ENCODE results near the gene IRF4. TPM values are rescaled to one million over a fixed set of nuclear protein-coding genes. Genes with fewer than 3 reads are reported as not detected.

IRF4 gene
- total RNA-seq, 4 donors from 2014 or later, result 6.6 to 21.2 (median 8.8) TPM

GRCh38 chr6:372336-372911 lies 19.1 kb upstream of the IRF4 start:
- no peak for DNase-seq (ENCODE audit: low spot score in 2 of 2)

GRCh38 chr6:373031-373430 lies 18.5 kb upstream of the IRF4 start:
- TF ChIP-seq CTCF (IDR thresholded peaks at IDR 0.05) (no peak), POLR2A (IDR thresholded peaks at IDR 0.05) (no peak)
- DNase-seq (ENCODE audit: low spot score in 2 of 2), result no peak
- intact Hi-C loops (cut with DNase I; ENCODE audit: low total_unique reads), result no loop called here
- 72 to 76% methylated on average over 8 of the region's 8 CpGs for WGBS, 2 donors
- no peak overlapping the region for H3K4me3 ChIP-seq (ENCODE audit: low read depth, poor library complexity, severe bottlenecking)

More at GRCh38 chr6:372336-372911, 19.1 kb upstream of the IRF4 start:
- 67 to 80% methylated on average over 16 of the region's 16 CpGs for WGBS, 2 donors
- no peak for TF ChIP-seq CTCF (IDR thresholded peaks at IDR 0.05)
- TF ChIP-seq POLR2A (IDR thresholded peaks at IDR 0.05), result no peak
- intact Hi-C loops (cut with DNase I; ENCODE audit: low total_unique reads), result no loop called here
- no peak overlapping the region for H3K4me3 ChIP-seq (ENCODE audit: low read depth, poor library complexity, severe bottlenecking)

GRCh38 chr6:373773-374724 lies 17.5 kb upstream of the IRF4 start:
- H3K4me3 ChIP-seq (ENCODE audit: low read depth, poor library complexity, severe bottlenecking), result no peak overlapping the region
- WGBS, 2 donors, result 69 to 73% methylated on average over 26 of the region's 26 CpGs
- TF ChIP-seq POLR2A (IDR thresholded peaks at IDR 0.05) (no peak), CTCF (IDR thresholded peaks at IDR 0.05) (no peak)
- no peak for DNase-seq (ENCODE audit: low spot score in 2 of 2)
- intact Hi-C loops (cut with DNase I; ENCODE audit: low total_unique reads), result no loop called here

GRCh38 chr6:374956-375355 lies 16.6 kb upstream of the IRF4 start:
- 76 to 81% methylated on average over 8 of the region's 8 CpGs for WGBS, 2 donors
- DNase-seq (ENCODE audit: low spot score in 2 of 2), result no peak

More at GRCh38 chr6:374956-375355, 16.6 kb upstream of the IRF4 start:
- H3K4me3 ChIP-seq (ENCODE audit: low read depth, poor library complexity, severe bottlenecking), result no peak overlapping the region
- intact Hi-C loops (cut with DNase I; ENCODE audit: low total_unique reads), result no loop called here
- no peak for TF ChIP-seq CTCF (IDR thresholded peaks at IDR 0.05)
- no peak for TF ChIP-seq POLR2A (IDR thresholded peaks at IDR 0.05)
